SKM-1 treated with dmso at 0.1 percent for 144 hours (cell line): ENCODE results near the gene VSTM1.
A peak's percentile ranks its signal among the peaks of the same experiment; 100 is the strongest.

Experiments
- DNase-seq: peaks from one replicate; lab custom pipeline; 2025; ENCODE audit not compliant: unreplicated experiment; lab: John Stamatoyannopoulos, UW

Gene VSTM1

DNA sequence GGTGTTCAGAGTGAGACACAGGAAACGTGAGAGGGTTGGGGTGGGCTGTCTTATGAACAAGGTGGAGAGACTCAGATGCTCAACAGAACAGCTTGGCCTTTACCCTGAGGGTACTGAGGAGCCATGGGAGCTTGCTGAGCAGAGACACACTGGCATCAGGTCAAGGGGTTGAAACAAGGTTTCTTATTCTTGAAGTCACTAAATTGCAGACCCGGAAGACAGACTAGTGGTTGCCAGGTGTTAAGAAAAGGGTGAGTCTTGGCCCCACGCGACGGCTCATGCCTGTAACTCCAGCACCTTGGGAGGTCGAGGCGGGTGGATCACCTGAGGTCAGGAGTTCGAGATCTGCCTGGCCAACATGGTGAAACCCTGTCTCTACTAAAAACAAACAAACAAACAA is 49.8 kb downstream of the VSTM1 start:
- DNase-seq = no peak

DNA sequence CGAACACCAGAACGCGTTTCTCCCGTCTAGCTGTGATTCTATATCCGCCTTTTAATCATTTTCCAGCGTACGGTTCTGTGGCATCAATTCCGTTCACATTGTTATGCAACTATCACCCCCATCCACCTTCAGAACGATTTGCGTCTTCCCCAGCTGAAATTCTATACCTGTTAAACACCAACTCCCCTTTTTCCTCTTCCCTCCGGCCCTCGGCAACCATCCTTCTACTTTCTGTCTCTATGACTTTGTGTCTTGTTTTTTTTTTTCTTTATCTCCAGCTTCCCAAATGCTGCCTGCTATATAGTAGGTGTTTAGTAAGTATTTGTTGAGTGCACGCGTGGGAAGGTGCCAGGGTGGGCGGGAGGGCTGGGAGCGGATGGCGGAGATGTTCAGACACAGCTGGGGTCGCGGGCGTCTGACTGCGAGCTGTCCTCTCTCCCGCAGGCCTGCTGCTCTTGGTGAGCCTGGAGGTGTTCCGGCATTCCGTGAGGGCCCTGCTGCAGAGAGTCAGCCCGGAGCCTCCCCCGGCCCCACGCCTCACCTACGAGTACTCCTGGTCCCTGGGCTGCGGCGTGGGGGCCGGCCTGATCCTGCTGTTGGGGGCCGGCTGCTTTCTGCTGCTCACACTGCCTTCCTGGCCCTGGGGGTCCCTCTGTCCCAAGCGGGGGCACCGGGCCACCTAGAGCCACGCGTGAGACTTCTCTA is 52.0 kb downstream of the VSTM1 start:
- no peak for DNase-seq

DNA sequence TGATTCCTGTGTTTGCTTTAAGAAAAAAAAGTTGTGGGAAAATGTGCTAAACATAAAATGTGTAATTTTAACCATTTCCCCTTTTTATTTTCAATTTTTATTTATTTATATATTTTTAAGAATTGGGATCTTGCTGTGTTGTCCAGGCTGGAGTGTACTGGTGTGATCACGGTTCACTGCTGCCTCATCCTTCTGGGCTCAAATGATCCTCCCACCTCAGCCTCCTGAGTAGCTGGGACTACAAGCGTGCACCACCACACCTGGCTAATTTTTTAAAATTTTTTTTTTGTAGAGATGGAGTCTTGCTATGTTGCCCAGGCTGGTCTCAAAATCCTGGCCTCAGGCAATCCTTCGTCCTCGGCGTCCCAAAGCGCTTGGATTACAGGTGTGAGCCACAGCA is 53.2 kb downstream of the VSTM1 start:
- DNase-seq = no peak

DNA sequence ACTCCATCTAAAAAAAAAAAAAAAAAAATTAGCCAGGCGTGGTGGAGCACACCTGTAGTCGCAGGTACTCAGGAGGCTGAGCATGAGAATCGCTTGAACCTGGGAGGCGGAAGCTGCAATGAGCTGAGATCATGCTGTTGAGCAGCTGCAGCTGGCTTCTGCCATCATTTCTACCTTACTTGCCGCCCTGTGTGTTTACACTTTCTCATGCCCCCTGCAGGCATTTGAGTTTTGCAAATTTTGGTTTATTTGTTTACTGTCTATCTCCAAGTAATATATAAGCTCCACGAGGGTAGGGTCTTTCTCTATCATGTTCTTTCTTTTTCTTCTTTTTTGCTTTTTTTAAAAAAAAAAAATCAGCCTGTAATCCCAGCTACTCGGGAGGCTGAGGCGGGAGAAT is 54.3 kb downstream of the VSTM1 start:
- no peak for DNase-seq

DNA sequence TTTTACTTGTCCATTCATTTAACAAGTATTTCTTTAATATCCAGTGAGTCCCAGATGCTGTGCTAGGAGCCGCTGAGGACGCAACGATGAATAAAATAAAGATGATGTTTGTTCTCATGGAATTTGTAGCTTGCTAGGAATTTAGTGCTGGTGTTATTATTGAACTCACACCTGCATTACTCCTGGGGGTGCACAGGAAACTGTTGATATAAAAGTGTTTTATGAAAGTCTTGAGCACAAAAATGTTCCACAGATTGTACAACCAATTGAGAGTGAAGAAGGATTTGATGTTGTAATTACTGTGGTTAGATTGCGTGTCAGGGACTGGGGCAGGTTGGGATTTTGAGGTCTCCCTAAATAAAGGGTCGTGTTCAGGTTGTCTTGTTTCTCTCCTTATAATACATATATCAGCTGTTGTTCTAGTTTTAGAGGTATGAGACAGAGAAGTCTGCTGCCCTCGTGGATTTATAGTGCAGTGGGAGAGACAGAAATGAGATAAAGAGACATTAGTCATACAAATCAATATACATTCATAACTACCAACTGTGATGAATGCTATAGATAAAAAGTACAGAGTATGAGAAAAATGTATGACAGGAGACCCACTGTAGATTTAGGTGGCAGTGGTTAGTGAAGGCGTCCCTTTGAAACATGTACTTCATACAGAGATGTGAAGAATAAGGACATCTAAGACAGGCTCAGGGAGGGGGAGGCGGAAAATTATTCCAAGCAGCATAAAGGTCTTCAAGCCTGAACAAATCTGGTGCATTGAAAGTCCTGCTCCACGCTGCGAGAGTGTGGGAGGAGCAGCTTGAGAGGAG is 61.0 kb downstream of the VSTM1 start:
- DNase-seq = no peak

DNA sequence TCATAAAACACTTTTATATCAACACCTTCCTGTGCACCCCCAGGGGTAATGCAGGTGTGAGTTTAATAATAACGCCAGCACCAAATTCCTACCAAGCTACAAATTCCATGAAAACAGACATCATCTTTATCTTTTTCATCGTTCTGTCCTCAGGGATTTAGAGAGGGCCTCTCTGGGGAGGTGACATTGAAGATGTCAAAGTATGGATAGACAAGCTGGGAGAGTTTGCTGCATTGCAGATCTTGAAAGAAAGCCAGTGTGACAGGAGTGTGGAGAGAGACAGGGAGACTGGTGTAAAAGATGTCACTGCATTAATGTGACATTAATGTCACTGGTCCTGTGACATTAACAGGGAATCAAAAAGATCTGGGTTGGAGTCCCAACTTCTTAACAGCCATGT is 62.2 kb downstream of the VSTM1 start:
- no peak for DNase-seq

DNA sequence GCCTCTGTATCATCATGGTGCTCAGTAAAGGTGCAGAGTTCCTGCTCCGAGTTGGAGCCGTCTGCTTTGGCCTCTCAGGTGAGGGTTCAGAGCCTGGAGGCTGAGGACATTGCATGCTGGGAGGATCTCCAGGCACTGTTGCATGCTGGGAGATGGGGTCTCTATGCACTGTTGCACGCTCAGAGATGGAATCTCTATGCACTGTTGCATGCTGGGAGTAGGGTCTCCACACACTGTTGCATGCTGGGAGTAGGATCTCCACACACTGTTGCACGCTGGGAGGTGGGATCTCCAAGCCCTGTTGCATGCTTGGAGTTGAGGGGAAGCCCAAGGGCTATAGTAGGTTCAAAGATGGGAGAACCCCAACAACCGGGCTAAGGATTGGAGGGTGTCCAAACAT is 64.0 kb downstream of the VSTM1 start:
- no peak for DNase-seq

DNA sequence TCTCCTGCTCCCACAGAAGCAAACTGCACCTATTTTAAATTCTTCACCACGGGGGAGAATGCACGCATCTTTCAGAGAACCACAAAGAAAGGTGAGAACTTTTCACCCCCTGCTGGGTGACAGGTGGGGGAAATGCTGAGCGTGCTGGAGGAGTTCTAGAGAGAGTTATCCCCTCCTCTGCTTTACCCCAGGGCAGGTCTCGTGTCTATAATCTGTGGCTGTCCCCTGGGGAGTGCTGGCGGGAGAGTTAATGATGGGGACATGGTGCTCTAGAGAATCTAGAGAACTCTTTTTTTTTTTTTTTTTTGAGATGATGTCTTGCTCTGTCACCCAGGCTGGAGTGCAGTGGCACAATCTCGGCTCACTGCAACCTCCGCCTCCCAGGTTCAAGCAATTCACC is 65.5 kb downstream of the VSTM1 start:
- DNase-seq = no peak

DNA sequence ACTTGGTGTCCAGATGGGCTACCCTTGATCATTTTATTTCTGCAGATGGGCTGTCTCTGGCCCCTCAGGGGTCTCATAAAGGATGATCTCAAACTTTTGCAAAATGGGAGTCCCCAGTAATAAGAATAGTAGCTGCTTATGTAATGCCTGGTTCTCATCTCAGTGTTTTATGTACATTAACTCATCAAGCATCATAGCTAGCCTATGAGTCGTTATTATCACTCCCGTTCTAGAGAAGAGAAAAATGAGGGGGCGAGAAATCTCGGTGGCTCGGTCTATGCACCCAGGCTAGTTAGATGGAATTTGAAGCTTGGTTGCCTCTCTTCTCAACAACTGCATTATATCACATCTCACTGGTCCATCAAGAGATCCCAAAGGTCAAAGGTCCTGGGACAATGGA is 68.9 kb downstream of the VSTM1 start:
- DNase-seq = no peak

DNA sequence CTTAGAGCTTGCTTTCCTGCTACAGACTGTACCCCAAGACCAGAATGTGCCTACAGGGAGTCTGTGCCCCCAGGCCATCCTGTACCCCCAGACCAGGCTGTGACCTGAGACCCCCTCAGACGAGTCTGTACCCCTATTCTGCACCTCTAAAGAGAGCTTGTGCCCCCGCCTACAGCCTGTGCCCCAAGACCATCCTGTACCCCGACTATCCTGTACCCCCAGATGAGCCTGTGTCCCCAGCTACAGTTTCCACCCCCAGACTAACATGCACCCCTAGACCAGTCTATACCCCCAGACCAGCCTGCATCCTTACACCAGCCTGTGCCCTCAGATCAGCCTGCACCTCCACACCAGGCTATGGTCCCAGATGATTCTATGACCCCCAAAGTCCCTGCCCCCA is 70.2 kb downstream of the VSTM1 start:
- DNase-seq = no peak

DNA sequence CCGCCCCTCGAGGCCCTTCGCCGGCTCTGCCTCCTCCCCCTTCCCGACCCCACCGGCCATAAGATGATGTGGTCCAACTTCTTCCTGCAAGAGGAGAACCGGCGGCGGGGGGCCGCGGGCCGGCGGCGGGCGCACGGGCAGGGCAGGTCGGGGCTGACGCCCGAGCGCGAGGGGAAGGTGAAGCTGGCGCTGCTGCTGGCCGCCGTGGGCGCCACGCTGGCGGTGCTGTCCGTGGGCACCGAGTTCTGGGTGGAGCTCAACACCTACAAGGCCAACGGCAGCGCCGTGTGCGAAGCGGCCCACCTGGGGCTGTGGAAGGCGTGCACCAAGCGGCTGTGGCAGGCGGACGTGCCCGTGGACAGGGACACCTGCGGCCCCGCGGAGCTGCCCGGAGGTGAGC is 70.9 kb downstream of the VSTM1 start:
- no peak for DNase-seq

DNA sequence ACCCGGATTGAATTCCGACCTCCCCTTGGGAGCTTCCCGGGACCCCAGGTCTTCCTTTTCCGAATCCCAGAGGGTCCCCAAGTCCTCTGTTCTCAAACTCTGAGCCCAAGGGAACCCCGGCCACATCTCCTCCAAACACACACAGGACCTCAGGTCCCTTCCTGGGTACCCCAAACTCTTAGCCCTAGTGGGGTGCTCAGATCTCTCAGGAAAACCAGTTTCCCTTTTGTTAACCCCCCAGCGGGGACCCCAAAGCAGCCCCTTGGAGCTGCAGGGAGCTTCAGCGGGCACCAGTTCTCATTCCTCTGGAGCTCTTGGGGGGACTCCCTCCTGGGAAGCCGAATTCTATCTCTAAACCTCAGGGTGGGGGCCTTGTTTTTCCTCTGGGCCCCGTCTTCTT is 71.5 kb downstream of the VSTM1 start:
- peak; percentile 19 for DNase-seq

DNA sequence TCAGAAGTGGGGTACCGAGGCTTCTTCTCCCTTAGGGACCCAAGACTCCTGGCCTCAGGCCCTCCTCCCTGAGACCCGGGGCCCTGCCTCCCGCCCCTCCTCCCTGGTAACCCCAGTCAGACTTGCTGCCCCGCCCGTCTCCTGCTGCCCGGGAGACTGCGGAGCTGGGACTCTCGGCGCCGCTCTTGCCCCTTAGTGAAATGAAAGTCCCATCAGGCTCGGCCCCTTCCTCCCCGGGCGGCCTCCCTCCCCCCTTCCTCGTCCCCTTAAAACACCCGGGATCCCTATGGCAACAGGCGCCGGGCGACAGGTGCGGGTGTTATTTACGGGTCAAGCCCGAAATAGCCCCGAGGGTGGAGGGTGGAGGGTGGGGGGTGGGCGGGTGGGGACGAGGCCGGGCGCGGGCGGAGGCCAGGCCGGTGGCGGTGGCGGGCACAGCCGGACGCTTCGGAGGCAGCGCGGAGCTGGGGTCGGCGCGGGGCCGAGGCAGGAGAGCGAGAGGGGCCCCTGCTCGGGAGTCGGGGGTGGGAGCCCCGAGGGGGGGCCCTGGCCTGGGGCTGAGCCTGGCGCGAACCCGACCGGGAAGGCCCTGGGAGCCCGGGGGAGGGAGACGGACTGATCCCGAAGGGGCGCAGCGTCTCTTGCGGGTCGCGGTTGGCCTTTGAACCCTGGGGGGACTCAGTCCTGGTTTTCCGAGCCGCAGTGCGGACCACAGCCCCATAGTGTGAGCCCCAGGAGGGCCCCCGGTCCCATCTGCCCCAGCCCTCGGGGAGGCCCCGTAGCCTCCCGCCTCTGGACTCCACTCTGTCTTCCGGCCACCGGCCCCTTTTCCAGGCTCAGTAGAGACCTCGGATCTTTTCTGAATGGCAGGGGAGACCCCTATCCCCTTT is 72.2 kb downstream of the VSTM1 start, which contains the start of gene CACNG6:
TSS of gene CACNG6 (plus strand) at position 414 of the 890 bp plus-strand sequence. CDS start 1,241 bp downstream, outside the sequence.
- DNase-seq = no peak
